HT-29 (cell line): ENCODE results near the gene HOMER3. TPM values are rescaled to one million over a fixed set of nuclear protein-coding genes. Genes with fewer than 3 reads are reported as not detected.

Experiments used
- DNase-seq: peaks from one replicate; pipeline ENCODE4 v3.0.0-alpha.2; 2015; ENCODE audit warnings: low spot score
- total RNA-seq: library from RNA; depleted of rRNA; stranded (reverse); fragments of >200 nt; shearing (Covaris generic); gene quantifications from 2 replicates; pipeline ENCODE4 v1.2.3, GENCODE V29; 2014; rRNA removed

Gene HOMER3
- 6.9 and 7.5 TPM in 2 replicates for total RNA-seq

DNA sequence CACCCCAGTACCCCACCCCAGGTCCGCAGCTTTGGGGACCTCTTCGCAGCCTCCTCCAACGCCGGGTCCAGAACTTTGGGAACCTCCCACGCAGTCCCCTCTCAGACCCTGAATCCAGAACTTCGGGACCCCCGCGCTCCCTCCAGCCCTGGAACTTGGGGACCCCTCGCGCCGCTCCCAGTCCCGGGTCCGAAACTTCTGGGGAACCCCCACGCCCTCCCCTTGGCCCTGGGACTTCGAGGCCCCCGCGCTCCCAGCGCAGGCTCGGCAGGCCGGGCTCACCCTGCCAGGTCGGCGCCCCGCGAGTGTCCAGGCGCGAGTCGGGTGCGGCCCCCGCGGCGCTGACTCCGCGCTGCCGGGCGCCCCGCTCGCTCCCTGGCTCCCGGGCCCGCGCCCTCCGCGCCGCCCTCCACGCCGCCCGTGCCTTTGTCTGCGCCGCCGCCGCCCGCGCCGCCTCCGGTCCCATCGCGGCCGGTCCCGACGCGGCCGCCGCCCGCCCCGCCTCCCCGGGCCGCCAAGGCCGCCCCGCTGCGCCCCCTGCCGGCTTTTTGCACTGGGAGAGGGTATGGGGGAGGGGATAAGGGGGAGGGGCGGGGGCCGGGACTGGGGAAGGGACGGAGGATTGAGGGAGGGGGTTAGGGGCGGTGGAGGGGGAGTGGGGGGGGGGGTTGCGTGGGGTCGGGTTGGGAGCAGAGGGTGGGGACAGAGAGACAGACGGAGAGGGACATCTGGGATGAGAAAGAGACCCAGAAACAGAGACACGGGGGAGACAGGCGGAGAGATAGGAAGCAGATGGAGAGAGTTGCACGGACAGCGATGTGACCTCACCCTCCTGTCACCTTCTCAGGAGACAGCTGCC, at the start of gene HOMER3:
Gene HOMER3 (minus strand): TSS at position 449 of the 859 bp plus-strand sequence. CDS start 2,235 bp downstream, outside the sequence.
- DNase-seq = peak; percentile 36

DNA sequence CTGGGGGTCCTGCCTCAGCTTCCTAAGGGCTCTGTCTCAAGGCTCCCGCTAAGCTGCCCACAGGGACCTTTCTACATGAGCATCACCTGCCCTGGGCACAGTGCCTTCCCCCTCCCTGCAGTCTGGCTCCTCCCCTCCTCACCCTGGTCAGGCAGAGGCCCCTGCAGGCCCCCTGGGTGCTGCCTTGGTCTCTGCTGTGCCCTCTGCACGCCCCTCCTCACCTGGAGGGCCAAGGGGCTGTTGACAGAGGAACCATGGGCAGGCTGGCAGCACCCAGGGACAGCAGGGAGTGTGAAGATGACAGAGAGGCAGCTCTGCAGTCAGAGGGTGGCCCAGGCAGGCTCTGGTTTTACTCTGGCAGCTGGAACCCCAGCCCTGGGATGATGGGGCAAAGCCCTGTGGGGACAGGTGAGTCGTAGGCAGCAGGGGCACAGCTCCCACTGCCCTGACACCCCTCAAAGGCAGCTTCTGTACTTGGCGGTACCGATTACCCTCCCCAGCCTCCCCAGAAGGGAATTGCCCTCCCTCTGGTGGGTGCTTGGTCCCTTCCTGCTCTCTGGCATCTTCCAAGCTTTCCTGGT, 49.2 kb upstream of the HOMER3 start:
- no peak for DNase-seq

DNA sequence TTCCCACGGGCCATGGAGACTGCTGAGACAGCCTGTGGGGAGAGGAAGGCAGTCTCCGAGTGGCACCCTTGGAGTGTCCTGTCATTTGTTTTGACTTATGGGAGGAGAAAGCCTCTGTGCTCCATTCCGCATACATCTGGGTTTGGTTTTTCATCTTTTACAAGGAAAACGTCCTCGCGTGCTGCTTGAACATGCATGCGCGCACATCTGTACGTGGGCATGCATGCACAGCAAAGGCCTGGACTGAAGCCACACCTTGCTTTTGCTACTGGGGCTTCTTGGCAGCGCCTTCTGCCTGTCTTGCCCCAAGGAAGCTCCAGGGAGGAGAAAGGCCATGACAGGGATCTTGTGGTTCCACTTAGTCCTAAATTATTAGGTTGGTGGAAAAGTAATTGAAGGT, 48.3 kb upstream of the HOMER3 start:
- no peak for DNase-seq

DNA sequence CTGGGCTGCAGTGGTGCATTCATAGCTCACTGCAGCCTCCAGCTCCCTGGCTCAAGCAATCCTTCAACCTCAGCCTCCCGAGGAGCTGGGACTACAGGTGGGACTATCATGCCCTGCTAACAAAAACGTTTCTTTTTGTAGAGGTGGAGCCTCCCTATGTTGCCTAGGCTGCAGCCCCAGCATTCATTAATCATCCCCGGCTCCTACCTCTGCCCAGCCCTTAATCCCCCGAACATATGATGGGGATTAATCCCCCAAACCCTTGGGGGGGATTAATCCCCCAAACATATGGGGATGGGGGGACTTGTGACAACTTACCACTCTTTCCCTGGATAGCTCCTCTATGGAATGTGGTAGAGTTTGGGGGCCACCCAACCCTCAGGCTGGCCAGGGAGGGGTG, 46.4 kb upstream of the HOMER3 start:
- no peak for DNase-seq

DNA sequence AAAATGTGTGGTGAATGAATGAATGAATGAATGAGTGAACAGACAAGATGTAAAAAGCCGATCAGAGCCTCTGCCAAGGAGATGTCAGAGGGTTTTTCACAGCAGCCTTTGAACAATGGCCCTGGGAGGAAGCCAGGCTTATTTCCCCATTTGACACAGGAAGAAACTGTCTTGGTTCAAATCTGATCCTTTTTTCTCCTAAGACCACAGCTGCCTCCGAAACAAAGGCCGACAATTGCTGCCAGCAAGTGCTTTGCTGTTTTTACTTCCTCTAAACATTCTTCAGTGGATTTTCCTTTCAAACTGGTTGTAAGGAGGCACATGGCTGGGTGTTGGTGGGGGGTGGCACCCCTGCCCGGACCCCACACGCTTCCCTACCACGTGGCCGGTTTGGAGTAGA, 44.2 kb upstream of the HOMER3 start:
- DNase-seq = no peak

DNA sequence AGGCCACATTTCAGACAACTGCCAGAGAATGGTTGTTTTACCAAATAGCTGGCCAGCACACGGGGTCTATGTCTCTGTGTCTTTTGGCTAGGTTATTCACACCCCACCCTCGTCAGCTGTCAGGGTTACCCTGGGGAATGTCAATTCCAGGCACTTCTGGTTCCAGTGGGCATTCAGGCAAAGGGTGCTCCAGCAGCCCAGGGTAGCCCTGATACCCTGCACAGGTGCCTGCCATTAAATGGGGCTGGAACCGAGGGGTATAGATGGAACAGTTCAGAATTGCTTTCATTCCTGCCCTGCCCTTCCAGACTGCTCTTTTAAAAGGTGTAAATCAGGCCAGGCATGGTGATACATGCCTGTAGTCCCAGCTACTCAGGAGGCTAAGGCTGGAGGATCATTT, 43.2 kb upstream of the HOMER3 start:
- DNase-seq = no peak

DNA sequence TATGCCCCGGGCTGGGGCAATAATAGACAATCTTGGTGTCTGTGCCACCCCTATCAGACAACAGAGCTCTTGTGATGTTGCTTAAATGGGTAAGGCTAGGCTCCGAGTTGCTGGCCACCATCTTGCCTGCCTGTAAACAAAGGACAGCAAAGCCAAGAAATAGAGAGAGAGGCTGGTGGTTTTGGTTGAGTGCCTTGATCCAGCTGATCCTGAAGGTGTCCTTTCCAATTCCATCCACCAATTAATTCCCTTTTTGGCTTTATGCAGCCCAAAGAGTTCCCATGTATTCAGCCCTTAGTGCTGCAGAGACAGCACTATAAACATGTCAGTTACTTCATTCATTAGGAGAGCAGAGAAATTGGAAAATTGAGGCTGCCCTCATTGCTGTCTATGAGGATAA, 41.7 kb upstream of the HOMER3 start:
- DNase-seq = no peak

DNA sequence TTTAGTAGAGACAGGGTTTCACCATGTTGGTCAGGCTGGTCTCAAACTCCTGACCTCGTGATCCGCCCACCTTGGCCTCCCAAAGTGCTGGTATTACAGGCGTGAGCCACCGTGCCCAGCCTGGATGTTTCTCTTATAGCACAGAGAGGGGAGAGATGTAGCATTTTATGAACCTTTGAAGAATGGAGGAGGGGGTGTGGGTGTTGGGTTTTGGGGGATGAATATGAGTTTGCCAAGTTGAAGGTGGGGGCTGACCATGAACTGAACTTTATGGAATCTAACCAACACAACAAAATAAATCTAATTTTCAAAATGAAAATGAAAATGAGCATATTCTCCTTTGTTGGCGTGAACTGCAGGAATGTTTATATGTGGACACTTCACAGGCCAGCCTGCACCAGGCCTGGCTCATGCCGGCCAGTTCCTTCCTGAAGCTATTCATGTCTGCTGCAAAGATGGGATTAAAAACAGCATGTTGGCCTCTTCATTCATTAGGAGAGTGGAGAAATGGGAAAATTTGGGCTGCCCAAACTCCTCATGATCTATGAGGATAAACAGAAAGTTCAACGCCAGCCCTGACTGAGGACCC, 39.5 kb upstream of the HOMER3 start:
- DNase-seq = no peak

DNA sequence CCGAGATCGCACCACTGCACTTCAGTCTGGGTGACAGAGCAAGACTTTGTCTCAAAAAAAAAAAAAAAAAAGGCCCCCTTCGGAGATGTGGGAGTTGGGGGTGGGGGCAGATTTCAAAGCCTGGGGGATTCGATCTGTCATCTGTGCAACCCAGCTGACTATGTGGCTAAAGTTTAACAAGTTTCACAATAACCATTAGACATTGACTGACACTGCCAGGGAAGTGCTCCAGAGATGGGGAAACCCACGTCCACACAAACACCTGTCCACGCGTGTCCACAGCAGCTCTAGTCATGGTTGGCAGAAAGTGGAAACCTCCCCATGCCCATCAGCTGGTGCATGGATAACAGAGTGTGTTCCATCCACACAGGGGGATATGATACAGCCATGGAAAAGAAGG, 37.6 kb upstream of the HOMER3 start:
- no peak for DNase-seq

DNA sequence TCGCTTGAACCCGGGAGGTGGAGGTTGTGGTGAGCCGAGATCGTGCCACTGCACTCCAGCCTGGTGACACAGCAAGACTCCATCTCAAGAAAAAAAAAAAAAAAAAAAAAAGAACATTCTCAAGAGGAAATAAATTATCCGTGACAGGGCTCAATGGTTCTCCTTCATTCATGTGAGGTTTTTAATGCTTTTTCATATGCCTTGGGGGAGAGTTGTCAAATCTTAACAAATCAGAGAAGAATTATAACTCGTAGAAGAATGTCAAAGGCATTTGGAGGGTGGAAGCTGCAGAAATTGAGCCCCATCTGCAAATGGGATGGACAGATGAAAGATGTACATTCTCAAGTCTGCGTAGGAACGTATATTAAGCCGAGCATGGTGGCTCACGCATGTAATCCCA, 34.9 kb upstream of the HOMER3 start:
- no peak for DNase-seq

DNA sequence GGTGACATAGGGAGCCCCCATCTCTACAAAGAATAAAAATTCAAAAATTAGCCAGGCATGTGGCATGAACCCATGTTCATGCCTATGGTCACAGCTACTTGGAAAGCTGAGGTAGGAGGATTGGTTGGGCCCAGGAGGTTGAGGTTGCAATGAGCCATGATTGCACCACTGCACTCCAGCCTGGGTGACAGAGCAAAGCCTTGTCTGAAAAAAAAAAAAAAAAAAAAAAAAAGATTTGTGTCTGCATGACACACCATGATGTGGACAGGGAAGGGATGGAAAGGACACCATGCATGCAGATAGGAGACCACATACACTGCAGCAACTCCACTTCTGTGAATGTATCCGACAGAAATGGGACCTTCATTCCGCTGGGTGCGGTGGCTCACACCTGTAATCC, 34.0 kb upstream of the HOMER3 start:
- DNase-seq = no peak

DNA sequence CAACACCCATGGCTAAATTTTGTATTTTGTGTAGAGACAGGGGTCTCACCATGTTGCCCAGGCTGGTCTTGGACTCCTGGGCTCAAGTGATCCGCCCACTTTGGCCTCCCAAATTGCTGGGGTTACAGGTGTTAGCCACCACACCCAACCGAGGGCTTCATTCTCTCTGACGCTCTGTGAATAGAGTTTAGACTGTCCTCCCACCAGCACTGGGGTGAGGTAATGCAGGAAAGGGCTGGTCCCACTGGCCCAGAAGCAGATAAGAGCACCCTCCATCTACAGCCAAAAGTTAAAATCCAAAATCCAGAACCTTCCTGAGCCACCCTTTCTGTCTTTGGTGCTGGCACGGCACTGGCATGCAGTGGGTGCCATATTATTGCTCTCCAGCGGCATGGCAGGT, 31.8 kb upstream of the HOMER3 start:
- no peak for DNase-seq

DNA sequence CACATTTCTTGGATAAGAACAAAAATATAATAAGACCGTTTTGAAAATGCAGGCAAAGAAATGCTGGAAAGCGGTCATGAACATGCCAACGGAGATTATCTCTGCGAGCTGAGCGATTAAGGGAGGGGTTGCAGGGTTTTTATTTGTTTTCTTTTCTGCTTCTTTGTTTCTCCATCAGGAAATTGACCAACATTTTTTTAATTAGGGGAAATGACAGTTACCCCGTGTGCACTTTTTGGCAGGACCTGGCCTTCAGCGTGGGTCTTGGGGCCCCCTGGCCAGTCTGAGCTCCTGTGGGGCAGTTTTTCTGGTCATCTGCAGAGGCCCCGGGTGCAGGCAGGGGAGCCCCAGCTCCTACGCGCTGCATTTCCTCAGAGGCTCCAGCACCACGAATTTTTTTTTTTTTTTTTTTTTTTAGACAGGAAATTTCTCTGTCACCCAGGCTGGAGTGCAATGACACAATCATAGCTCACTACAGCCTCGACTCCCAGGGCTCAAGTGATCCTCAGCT, 31.3 kb upstream of the HOMER3 start:
- DNase-seq = no peak

DNA sequence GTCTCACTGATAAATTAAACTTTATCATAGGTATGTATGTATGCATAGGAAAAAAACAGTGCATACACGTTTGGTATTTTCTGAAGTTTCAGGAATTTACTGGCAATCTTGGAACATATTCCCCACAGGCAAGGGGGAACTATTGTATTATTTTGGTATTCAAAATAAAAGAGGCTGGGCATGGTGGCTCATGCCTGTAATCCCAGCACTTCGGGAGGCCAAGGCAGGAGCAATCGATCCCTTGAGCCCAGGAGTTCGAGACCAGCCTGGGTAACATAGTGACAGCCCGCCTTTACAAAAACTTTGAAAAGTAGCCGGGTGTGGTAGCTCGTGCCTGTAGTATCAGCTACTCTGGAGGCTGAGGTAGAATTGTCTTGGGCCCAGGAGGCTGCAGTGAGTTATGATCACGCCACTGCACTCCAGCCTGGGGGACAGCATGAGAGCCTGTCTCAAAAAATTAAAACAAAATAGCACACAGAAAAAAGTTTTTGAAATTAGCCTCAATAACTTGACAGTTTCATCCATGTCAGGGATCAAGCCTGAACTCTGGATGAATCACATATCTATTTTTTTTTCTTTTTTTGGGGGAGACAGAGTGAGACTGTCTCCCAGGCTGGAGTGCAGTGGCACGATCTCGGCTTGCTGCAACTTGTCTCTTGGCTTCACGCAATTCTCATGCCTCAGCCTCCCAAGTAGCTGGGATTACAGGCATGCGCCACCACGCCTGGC, 29.1 kb upstream of the HOMER3 start:
- DNase-seq = no peak

DNA sequence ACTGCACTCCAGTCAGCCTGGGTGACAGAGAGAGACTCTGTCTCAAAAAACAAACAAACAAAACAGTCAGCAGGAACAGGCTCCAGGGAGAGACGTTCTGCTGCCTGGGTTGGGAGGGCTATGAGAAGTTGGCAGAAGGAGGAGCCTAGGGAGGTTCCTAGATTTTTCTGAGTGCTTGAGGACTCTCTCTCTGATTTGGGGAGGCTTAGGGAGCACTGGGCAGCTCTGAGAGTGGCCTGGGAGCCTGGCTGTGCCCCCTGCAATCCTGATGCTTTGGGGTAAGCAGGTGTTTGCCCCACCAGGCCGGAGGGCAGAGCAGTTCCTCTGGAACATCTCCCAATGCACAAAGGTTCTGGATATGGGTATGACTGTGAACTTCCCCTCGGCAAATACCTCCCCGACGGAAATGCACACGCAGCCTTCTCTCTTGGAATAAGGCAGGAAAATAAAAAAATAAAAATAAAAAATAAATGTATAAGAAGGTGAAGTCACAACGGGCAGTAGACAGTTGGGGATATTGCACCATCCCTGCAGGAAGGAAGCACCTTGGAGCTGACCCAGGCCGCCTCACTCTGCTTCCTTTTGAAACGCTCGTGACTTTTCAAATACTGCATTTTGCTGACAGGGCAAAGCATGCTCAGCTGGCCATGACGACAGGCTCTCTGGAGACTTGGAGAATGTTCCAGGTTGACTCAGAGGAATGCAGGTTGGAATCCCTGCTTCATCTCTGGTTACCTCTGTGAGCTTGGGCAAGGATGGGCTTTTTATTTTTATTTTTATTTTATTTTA, 26.5 kb upstream of the HOMER3 start:
- DNase-seq = no peak

DNA sequence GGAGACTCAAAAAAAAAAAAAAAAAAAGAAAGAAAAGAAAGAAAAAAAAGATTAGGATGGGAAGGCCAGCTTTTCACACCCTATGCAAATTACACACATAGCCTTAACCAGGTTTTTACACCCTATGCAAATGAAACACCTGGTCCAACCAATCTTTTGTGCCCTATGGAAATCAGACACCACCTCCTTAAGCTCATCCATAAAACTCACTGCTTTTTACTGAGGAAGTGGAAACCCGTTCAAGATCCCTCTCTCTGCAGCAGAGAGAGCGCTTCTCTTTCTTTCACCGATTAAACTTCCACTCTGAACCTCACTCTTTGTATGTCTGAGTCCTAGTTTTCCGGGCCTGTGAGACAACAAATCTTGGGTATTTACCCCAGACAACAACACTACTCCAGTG, 25.3 kb upstream of the HOMER3 start:
- DNase-seq = no peak

DNA sequence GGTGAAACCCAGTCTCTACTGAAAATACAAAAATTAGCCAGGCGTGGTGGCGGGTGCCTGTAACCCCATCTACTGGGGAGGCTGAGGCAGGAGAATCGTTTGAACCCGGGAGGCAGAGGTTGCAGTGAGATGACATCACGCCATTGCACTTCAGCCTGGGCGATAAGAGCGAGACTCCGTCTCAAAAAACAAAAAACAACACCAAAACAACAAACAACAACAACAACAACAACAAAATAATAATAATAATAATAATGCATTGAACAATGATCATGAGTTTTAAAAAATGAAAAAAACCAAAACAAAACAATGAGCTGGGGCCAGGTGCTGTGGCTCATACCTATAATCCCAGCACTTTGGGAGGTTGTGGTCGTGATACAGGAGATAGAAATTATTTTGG, 23.1 kb upstream of the HOMER3 start:
- no peak for DNase-seq

DNA sequence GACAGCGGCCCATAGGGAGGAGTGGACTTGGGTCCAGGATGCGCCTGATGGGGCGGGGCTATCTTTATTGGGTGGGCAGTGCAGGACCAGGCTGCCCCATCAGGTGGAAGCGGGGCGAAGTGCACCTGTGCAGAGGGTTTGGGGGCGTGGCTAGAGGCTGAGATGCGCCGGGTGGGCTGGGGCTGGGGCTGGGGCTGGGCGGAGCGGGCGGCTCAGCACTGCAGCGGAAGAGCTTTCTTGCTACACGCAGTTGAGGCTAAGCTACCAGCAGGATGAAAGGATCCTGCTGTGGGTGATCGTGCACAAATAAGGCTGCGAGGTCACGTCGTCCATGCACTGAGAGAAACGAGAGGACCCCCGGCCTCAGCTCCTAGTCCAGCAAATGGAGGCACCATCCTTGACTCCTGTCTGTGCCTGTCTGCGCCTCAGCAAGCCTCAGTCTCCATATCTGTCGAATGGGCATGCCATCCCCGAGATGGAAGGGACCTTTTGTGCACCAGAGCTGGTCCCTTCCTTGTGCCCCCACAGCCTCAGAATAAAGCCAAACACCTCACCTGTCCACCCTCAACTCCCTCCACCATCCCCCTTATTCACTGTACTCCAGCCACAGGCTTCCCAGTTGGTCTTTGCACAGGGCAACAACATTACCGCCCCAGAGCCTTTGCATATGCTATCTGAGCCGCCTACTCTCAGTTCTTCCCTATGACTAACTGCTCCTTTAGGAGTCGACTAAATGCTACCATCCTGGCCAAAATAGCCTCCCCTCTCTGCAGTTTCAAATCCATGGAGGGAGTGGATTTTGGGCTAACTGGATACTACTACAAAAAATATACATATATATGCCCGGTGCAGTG, 21.0 kb upstream of the HOMER3 start:
- DNase-seq = no peak

DNA sequence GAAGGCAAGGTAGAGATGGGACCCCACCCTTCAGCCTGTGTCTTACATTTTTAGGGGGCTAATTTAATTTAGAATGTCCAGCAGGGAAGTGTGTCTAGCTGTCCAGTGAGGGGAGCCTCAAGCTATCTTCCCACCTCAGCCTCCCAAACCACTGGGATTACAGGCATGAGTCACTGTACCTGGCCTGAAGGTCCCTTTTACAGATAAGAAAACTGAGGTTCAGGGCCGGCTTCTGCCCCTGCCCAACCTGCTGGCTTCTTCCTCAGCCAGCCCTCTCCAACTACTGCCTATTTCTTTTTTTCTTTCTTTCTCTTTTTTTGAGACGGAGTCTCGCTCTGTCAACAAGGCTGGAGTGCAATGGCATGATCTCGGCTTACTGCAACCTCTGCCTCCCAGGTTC, 19.4 kb upstream of the HOMER3 start:
- no peak for DNase-seq

DNA sequence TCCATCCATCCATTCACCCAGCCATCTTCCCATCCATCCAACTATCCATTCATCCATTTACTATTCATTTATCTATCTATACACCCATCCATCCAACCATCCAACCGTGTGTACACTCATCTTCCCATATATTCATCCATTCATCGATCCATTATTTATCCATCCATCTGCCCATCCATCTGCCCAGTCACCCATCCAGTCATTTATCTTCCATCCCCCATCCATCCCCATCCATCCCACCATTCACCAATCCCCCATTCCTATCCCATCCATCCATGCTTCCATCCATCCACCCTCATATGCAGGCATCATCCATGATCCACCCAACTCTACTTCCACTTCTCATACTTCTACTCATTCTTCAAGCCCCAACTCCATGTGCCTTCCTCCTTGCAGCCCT, 14.0 kb upstream of the HOMER3 start:
- no peak for DNase-seq
